ENCODE results near the gene ACTL7B. TPM values are rescaled to one million over a fixed set of nuclear protein-coding genes. Genes with fewer than 3 reads are reported as not detected.

The ACTL7B gene
- polyA plus RNA-seq, 3 donors = 0.05 TPM; not detected in 2

GRCh38 chr9:108883085-108883484, 27.3 kb upstream of the ACTL7B start:
- Histone ChIP-seq H3K27me3 (ENCODE audit: control insufficient read depth in 2 of 2, insufficient read depth in 2 of 2, low read length in 2 of 2) (no peaks in the 10 kb centered on the region), H3K4me1 (ENCODE audit: control insufficient read depth in 1 of 2, insufficient read depth in 2 of 2, low read length in 2 of 2) (no peaks in the 10 kb centered on the region), H4K20me1 (ENCODE audit: insufficient read depth, low read length) (no peaks in the 10 kb centered on the region), H3K9ac (ENCODE audit: insufficient read depth, low read length, poor library complexity, severe bottlenecking) (no peak overlapping the region), H3K79me2 (ENCODE audit: insufficient read depth, low read length) (no peaks in the 10 kb centered on the region), H3K9me3 (replicated peaks in 1 of 2; ENCODE audit: control insufficient read depth in 1 of 2, insufficient read depth in 1 of 2, low read length in 2 of 2) (no peaks in the 10 kb centered on the region), H3K4me2 (replicated peaks; ENCODE audit: extremely low read depth, low read length, poor library complexity, severe bottlenecking) (no peak overlapping the region), H3K27ac (ENCODE audit: low read depth in 1 of 2, low read length in 2 of 2) (no peak overlapping the region), H3K36me3 (replicated peaks in 1 of 2; ENCODE audit: control insufficient read depth in 1 of 2, insufficient read depth in 2 of 2, low read length in 2 of 2) (peaks cover 28 to 73% of the 10 kb centered on the region in 2 donors), H3K4me3 (replicated peaks in 1 of 3; ENCODE audit: low read depth in 2 of 3, low read length in 3 of 3) (no peak overlapping the region), H2AFZ (ENCODE audit: insufficient read depth, low read depth, low read length, poor library complexity, severe bottlenecking) (no peak overlapping the region)
- WGBS (ENCODE audit: insufficient coverage) = 90% methylated on average over 2 of the region's 3 CpGs
- Mint-ChIP-seq H3K36me3 (peaks cover 51 to 68% of the 10 kb centered on the region in 2 donors), H3K4me1 (peaks cover 6% of the 10 kb centered on the region), H3K27ac (no peak overlapping the region), H3K9me3 (no peaks in the 10 kb centered on the region), H3K27me3 (ENCODE audit: low read depth in 3 of 3) (no peaks in the 10 kb centered on the region), H3K4me3 (no peak overlapping the region)
- intact Hi-C loops (cut with micrococcal nuclease) = no loop called here
- DNase-seq = no peak
- TF ChIP-seq CTCF (IDR thresholded peaks at IDR 0.05) = no peak

- DNase-seq = no peak
- Mint-ChIP-seq H3K27me3 (ENCODE audit: low read depth in 3 of 3) (no peaks in the 10 kb centered on the region), H3K4me1 (peaks cover 6% of the 10 kb centered on the region), H3K4me3 (no peak overlapping the region), H3K27ac (peak overlapping the region in 1 of 7 donors; percentile 58), H3K36me3 (peaks cover 56 to 72% of the 10 kb centered on the region in 2 donors), H3K9me3 (no peaks in the 10 kb centered on the region)
- Histone ChIP-seq H3K27ac (ENCODE audit: low read depth in 1 of 2, low read length in 2 of 2) (no peak overlapping the region), H3K9me3 (replicated peaks in 1 of 2; ENCODE audit: control insufficient read depth in 1 of 2, insufficient read depth in 1 of 2, low read length in 2 of 2) (no peaks in the 10 kb centered on the region), H3K4me1 (ENCODE audit: control insufficient read depth in 1 of 2, insufficient read depth in 2 of 2, low read length in 2 of 2) (no peaks in the 10 kb centered on the region), H3K4me3 (replicated peaks in 1 of 3; ENCODE audit: low read depth in 2 of 3, low read length in 3 of 3) (no peak overlapping the region), H3K79me2 (ENCODE audit: insufficient read depth, low read length) (no peaks in the 10 kb centered on the region), H3K27me3 (ENCODE audit: control insufficient read depth in 2 of 2, insufficient read depth in 2 of 2, low read length in 2 of 2) (no peaks in the 10 kb centered on the region), H3K36me3 (replicated peaks in 1 of 2; ENCODE audit: control insufficient read depth in 1 of 2, insufficient read depth in 2 of 2, low read length in 2 of 2) (peaks cover 36 to 73% of the 10 kb centered on the region in 2 donors), H4K20me1 (ENCODE audit: insufficient read depth, low read length) (no peaks in the 10 kb centered on the region), H3K4me2 (replicated peaks; ENCODE audit: extremely low read depth, low read length, poor library complexity, severe bottlenecking) (no peak overlapping the region), H2AFZ (ENCODE audit: insufficient read depth, low read depth, low read length, poor library complexity, severe bottlenecking) (no peak overlapping the region), H3K9ac (ENCODE audit: insufficient read depth, low read length, poor library complexity, severe bottlenecking) (no peak overlapping the region)
- no peak for TF ChIP-seq CTCF (IDR thresholded peaks at IDR 0.05)
- intact Hi-C loops (cut with micrococcal nuclease) = no loop called here
- WGBS (ENCODE audit: insufficient coverage) = 100% methylated on average over 2 of the region's 6 CpGs
These were observed 26.5 kb upstream of the ACTL7B start for GRCh38 chr9:108882052-108882888.

Data from CD14-positive monocyte (primary cell).